A673 (cell line): ENCODE data around the gene LTBP2. TPM values are rescaled to one million over a fixed set of nuclear protein-coding genes. Genes with fewer than 3 reads are reported as not detected.

Source experiments
- BruUV-seq: library from RNA; stranded (reverse); fragments of 400-500 nt; replicated peaks from 2 replicates; lab custom pipeline; 2021; lab: Mats Ljungman, UMichigan
- CTCF ChIA-PET: fragments of 300-600 bp; sonication (Branson Sonifier 250); formaldehyde crosslinking; loops from one replicate; lab custom pipeline; 2022; ENCODE audit warnings: antibody characterized with exemption; lab: Charles Lee
- POLR2A ChIA-PET: fragments of 300-600 bp; sonication (Branson Sonifier 250); formaldehyde crosslinking; loops from one replicate; lab custom pipeline; 2022; ENCODE audit warnings: antibody characterized with exemption; ENCODE audit not compliant: low non-redundant PET; lab: Charles Lee
- DNase-seq: peaks from one replicate; pipeline ENCODE4 v3.0.0-alpha.2; 2015; ENCODE audit warnings: low spot score
- H3K27ac ChIP-seq: fragments of 200-600 bp; sonication (generic); 2 replicates; pipeline ENCODE4 v1.5.1; 2016; ENCODE audit warnings: mixed run types, low read depth, mild to moderate bottlenecking, mixed read lengths, antibody characterized with exemption, low read length; ENCODE audit not compliant: poor library complexity, severe bottlenecking
- H3K27me3 ChIP-seq: fragments of 200-600 bp; sonication (generic); replicated peaks from 2 replicates; pipeline ENCODE4 v1.6.1; 2017; ENCODE audit warnings: mixed run types, low read depth, mild to moderate bottlenecking, mixed read lengths, antibody characterized with exemption, low read length; ENCODE audit not compliant: insufficient read depth, poor library complexity
- H3K36me3 ChIP-seq: fragments of 200-600 bp; sonication (generic); 2 replicates; pipeline ENCODE4 v1.6.1; 2016; ENCODE audit warnings: mixed run types, mild to moderate bottlenecking, mixed read lengths, antibody characterized with exemption, low read length; ENCODE audit not compliant: insufficient read depth, poor library complexity, severe bottlenecking
- H3K4me1 ChIP-seq: fragments of 200-600 bp; sonication (generic); 2 replicates; pipeline ENCODE4 v1.6.1; 2017; ENCODE audit warnings: mixed run types, mild to moderate bottlenecking, mixed read lengths, antibody characterized with exemption, low read length; ENCODE audit not compliant: insufficient read depth, poor library complexity, severe bottlenecking
- H3K4me3 ChIP-seq: fragments of 200-600 bp; sonication (generic); 2 replicates; pipeline ENCODE4 v1.5.1; 2016; ENCODE audit warnings: low read depth, mixed run types, mild to moderate bottlenecking, mixed read lengths, low read length; ENCODE audit not compliant: poor library complexity, severe bottlenecking
- H3K9me3 ChIP-seq: fragments of 200-600 bp; sonication (generic); 2 replicates; pipeline ENCODE4 v1.6.1; 2016; ENCODE audit warnings: mixed run types, low read depth, mild to moderate bottlenecking, mixed read lengths, antibody characterized with exemption, low read length; ENCODE audit not compliant: poor library complexity, severe bottlenecking
- CTCF ChIP-seq: fragments of 300-800, 200-600 bp; sonication (generic); conservative IDR thresholded peaks from 2 replicates; pipeline ENCODE4 v1.5.1; 2017; ENCODE audit warnings: low read depth, mild to moderate bottlenecking, antibody characterized with exemption, low read length, moderate library complexity, mixed read lengths
- EZH2 ChIP-seq: fragments of 200-600 bp; sonication (generic); IDR thresholded peaks from 2 replicates; pipeline ENCODE4 v1.6.1; 2017; ENCODE audit warnings: borderline replicate concordance, low read depth, mild to moderate bottlenecking, mixed read lengths, antibody characterized with exemption, low read length; ENCODE audit not compliant: poor library complexity, severe bottlenecking
- intact Hi-C: fragments of 100-400 bp; cut with micrococcal nuclease; formaldehyde crosslinking; loops from one replicate; pipeline ENCODE4 v1.10.0; 2022; ENCODE audit not compliant: unreplicated experiment
- total RNA-seq: library from RNA; stranded (reverse); gene quantifications from 2 replicates; pipeline ENCODE4 v1.2.3, GENCODE V29; 2021

The LTBP2 gene
- total RNA-seq, 1 experiment from 2014 or later = 0.26 TPM

DNA sequence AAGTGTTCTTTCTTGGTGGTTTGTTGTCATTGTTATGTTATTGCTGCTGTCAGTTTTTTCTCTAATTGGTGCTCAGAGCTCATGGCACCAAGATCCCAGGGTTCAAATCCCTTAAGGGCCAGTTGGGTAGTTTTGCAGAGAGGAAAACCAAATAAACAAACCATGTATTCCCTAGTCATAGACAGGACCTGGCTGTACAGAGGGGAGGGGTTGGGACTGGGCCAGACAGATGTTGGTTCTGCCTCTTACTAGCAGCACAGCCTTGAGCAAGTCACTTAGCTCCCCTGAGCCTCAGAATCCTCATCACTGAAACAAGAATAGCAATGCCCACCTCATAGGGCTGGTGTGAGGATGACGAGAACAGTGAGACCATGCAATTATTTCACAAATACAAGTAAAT lies 53.4 kb downstream of the LTBP2 start:
- no peak overlapping the region for H3K4me3 ChIP-seq
- no peak overlapping the region for H3K27ac ChIP-seq
- H3K9me3 ChIP-seq = no peaks in the 10 kb centered on the region
- intact Hi-C loops = no loop called here
- no peaks in the 10 kb centered on the region for H3K36me3 ChIP-seq
- no peak for DNase-seq
- no peaks in the 10 kb centered on the region for H3K27me3 ChIP-seq
- BruUV-seq = no TSS peak
- H3K4me1 ChIP-seq = no peaks in the 10 kb centered on the region
- POLR2A ChIA-PET = interaction anchor here (0.6 kb wide), 1 partner anchor 313 kb away, joined by 3 read pairs; no protein-coding TSS in a partner anchor
- TF ChIP-seq CTCF (no peak), EZH2 (no peak)
- CTCF ChIA-PET = no interaction called here

GRCh38 chr14:74557691-74558090 lies 54.3 kb downstream of the LTBP2 start:
- Histone ChIP-seq H3K27ac (no peak overlapping the region), H3K4me1 (no peaks in the 10 kb centered on the region), H3K27me3 (no peaks in the 10 kb centered on the region), H3K9me3 (no peaks in the 10 kb centered on the region), H3K4me3 (no peak overlapping the region), H3K36me3 (no peaks in the 10 kb centered on the region)
- ChIA-PET CTCF (no interaction called here), POLR2A (no interaction called here)
- no peak for DNase-seq
- TF ChIP-seq EZH2 = no peak
- TF ChIP-seq CTCF = no peak
- intact Hi-C loops = no loop called here
- no TSS peak for BruUV-seq

DNA sequence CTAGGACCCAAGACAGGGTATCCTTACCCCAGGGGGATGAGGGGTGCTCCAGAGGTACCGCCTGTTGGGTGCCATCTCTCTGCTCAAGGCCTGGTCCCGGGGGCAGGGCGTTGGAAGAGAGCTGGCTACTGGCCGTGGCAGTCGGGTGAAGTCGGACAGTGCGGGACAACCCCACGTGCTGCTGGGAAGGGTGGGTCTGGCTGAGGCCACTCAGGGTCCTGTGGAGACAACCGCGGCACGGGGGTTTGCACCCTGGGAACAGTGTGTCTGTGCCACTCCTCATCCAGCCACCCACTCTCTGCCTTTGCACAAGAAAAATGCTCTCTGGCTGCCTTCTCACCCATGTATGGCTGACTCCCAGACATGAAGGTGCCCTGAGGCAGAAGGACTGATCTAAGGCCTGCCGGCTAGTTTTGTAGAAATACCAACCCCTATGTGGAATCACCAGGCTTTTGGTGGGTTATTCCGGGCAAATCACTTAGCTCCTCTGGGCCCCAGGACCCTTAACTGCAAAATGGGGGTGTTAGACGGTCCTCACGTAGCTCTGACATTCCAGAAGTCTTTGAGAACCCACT lies 56.5 kb downstream of the LTBP2 start:
- ChIA-PET CTCF (no interaction called here), POLR2A (no interaction called here)
- BruUV-seq = no TSS peak

More for the DNA sequence above, 56.5 kb downstream of the LTBP2 start:
- DNase-seq = no peak
- H3K9me3 ChIP-seq = no peaks in the 10 kb centered on the region
- no peaks in the 10 kb centered on the region for H3K27me3 ChIP-seq
- intact Hi-C loops = no loop called here
- TF ChIP-seq EZH2 (no peak), CTCF (no peak)
- no peaks in the 10 kb centered on the region for H3K4me1 ChIP-seq
- H3K27ac ChIP-seq = no peak overlapping the region
- no peaks in the 10 kb centered on the region for H3K36me3 ChIP-seq
- H3K4me3 ChIP-seq = no peak overlapping the region
